Activated T-cell treated with anti-CD3 and anti-CD28 coated beads, Interleukin-2, amount 50 U/mL, for 24 hours (primary cell): ENCODE measurements around the gene MAPK7.

Source experiments
- DNase-seq: peaks from one replicate; pipeline ENCODE4 v3.0.0-alpha.2; 2020
- H3K27ac Mint-ChIP-seq: 2 replicates; pipeline ENCODE4 v1.8.0; 2020; ENCODE audit warnings: mild to moderate bottlenecking, mixed read lengths
- H3K27me3 Mint-ChIP-seq: 2 replicates; pipeline ENCODE4 v1.8.0; 2020; ENCODE audit warnings: mixed read lengths
- H3K36me3 Mint-ChIP-seq: 2 replicates; pipeline ENCODE4 v1.8.0; 2020; ENCODE audit warnings: low read depth, mixed read lengths
- H3K4me1 Mint-ChIP-seq: 2 replicates; pipeline ENCODE4 v1.8.0; 2020; ENCODE audit warnings: low read depth, mixed read lengths
- H3K4me3 Mint-ChIP-seq: 2 replicates; pipeline ENCODE4 v1.8.0; 2020; ENCODE audit warnings: mild to moderate bottlenecking, moderate library complexity, mixed read lengths
- H3K9me3 Mint-ChIP-seq: 2 replicates; pipeline ENCODE4 v1.8.0; 2020; ENCODE audit warnings: mixed read lengths

MAPK7 gene

DNA sequence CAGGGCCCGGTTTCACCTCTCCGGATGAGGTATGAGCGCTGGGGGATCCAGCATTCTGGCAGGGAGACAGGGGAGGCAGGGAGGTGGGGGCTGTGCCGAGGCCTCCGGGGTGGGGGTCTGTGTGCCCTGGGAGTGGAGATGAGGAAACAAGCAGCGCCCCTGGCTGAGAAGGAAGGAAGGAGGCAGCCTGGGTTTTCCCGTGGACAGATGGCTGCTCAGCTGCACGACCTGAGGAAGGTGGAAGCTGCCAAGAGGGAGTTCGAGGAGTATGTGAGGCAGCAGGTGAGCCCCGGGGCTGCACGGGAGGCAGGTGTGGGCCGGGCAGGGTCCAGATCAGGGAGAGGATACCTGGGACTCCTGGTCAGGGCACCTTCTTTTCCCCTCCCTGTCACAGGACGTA lies 37.0 kb downstream of the MAPK7 start:
- Mint-ChIP-seq H3K4me1 (peaks cover 7% of the 10 kb centered on the region), H3K36me3 (no peaks in the 10 kb centered on the region), H3K4me3 (no peak overlapping the region), H3K27ac (no peak overlapping the region), H3K27me3 (no peaks in the 10 kb centered on the region), H3K9me3 (no peaks in the 10 kb centered on the region)
- DNase-seq, result no peak

GRCh38 chr17:19415806-19416775 lies 37.8 kb downstream of the MAPK7 start:
- no peak overlapping the region for H3K4me3 Mint-ChIP-seq
- H3K27me3 Mint-ChIP-seq, result no peaks in the 10 kb centered on the region
- H3K36me3 Mint-ChIP-seq, result no peaks in the 10 kb centered on the region
- peaks cover 7% of the 10 kb centered on the region for H3K4me1 Mint-ChIP-seq
- DNase-seq, result no peak
- no peaks in the 10 kb centered on the region for H3K9me3 Mint-ChIP-seq
- no peak overlapping the region for H3K27ac Mint-ChIP-seq

DNA sequence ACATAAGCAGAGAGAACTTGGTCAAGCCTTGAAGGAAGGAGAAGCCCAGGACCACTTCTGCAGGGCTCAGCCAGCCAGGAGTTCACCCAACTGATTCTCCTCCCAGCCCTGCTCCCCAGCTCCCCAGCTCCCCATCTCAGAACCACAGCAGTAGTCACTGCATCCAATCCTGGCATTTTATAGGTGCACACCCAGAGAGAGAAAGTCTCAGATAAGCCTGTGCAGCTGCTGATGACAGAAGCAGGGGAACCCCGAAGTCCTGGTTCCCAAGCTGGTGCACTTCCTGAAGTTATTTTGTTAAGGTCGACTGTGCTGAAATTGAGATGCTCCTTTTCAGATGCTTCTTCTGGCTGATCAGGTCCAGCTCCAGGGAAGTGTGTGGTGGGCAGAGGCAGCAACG lies 39.3 kb downstream of the MAPK7 start:
- H3K27me3 Mint-ChIP-seq, result no peaks in the 10 kb centered on the region
- no peaks in the 10 kb centered on the region for H3K9me3 Mint-ChIP-seq
- no peak overlapping the region for H3K27ac Mint-ChIP-seq
- no peaks in the 10 kb centered on the region for H3K36me3 Mint-ChIP-seq
- peaks cover 7% of the 10 kb centered on the region for H3K4me1 Mint-ChIP-seq
- DNase-seq, result no peak
- no peak overlapping the region for H3K4me3 Mint-ChIP-seq

- Mint-ChIP-seq H3K36me3 (no peaks in the 10 kb centered on the region), H3K9me3 (no peaks in the 10 kb centered on the region), H3K4me1 (peaks cover 7% of the 10 kb centered on the region), H3K27ac (no peak overlapping the region), H3K4me3 (no peak overlapping the region), H3K27me3 (no peaks in the 10 kb centered on the region)
- no peak for DNase-seq
Measured at GRCh38 chr17:19418251-19418992, 40.1 kb downstream of the MAPK7 start.

- no peaks in the 10 kb centered on the region for H3K27me3 Mint-ChIP-seq
- DNase-seq, result no peak
- no peaks in the 10 kb centered on the region for H3K9me3 Mint-ChIP-seq
- no peak overlapping the region for H3K4me3 Mint-ChIP-seq
- no peaks in the 10 kb centered on the region for H3K36me3 Mint-ChIP-seq
- no peak overlapping the region for H3K27ac Mint-ChIP-seq
- H3K4me1 Mint-ChIP-seq, result peaks cover 7% of the 10 kb centered on the region
Measured at GRCh38 chr17:19421219-19421618, 42.9 kb downstream of the MAPK7 start.

GRCh38 chr17:19421926-19422325 lies 43.6 kb downstream of the MAPK7 start:
- H3K4me3 Mint-ChIP-seq, result no peak overlapping the region
- peaks cover 7% of the 10 kb centered on the region for H3K4me1 Mint-ChIP-seq
- no peak overlapping the region for H3K27ac Mint-ChIP-seq
- DNase-seq, result no peak
- no peaks in the 10 kb centered on the region for H3K27me3 Mint-ChIP-seq
- H3K9me3 Mint-ChIP-seq, result no peaks in the 10 kb centered on the region
- no peaks in the 10 kb centered on the region for H3K36me3 Mint-ChIP-seq

DNA sequence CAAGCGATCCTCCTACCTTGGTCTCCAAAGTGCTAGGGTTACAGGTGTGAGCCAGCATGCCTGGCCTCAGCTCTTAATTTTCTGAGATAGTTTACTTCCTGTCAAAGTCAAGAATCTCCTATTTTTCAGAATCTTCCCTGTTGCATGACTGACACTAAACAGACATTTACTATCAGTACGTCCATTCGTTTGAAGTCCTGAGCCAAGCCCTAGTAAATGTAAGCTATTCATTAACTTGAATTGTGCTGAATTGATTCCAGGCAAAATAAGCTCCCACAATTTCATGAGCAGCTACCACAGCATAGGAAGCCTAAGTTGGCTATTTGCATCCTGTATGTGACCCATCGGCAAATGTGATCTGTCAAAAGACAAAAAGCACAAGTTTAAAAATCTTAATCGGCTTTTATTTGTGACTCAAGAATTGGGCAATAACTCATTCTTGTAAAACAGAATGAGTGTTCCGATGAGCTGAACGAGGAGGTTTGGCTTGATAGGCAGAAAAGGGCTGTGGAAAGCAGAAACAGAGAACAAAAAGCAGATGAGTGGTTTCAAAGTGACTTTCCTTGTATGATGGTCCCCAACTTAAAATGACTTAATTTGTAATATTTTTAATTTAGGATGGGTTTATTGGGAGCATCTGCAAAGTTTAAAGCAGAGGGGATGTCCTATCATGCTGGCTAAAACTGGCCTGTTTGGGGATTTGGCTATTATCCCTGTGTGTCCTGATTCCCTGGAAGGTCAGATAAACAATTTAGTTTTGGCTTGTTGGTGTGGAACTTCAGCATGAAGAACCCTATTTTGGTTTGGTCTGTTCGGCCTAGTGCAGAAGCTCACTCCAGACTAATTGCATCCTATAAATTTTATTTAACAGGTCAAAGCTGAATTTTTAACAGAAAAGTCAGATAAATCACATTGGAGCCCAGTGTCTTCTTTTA lies 46.9 kb downstream of the MAPK7 start:
- H3K4me3 Mint-ChIP-seq, result no peak overlapping the region
- H3K27ac Mint-ChIP-seq, result no peak overlapping the region
- no peaks in the 10 kb centered on the region for H3K36me3 Mint-ChIP-seq
- H3K27me3 Mint-ChIP-seq, result no peaks in the 10 kb centered on the region
- H3K9me3 Mint-ChIP-seq, result no peaks in the 10 kb centered on the region
- DNase-seq, result no peak
- no peaks in the 10 kb centered on the region for H3K4me1 Mint-ChIP-seq

GRCh38 chr17:19426631-19427030 lies 48.3 kb downstream of the MAPK7 start:
- no peaks in the 10 kb centered on the region for H3K4me1 Mint-ChIP-seq
- DNase-seq, result no peak
- H3K4me3 Mint-ChIP-seq, result no peak overlapping the region
- H3K27me3 Mint-ChIP-seq, result no peaks in the 10 kb centered on the region
- H3K36me3 Mint-ChIP-seq, result no peaks in the 10 kb centered on the region
- H3K9me3 Mint-ChIP-seq, result no peaks in the 10 kb centered on the region
- H3K27ac Mint-ChIP-seq, result no peak overlapping the region

DNA sequence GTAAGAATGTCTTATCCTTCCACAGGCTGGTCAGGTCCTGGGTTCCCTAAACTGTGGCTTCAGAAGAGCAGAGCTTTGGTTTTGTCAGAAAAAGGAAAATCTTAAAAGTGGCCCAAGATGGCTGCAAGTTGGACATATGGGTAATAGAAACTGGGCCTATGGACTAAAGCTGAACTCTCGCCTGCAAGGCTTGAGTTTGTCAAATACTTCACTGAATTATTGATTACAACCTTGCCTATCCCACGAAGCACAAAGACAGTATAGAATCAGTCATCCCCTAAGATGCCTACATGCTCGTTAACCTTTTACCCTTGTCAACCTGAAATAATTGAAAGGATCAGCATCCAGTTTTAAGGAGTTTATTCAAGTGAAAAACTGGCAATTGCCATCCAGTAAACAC lies 53.4 kb downstream of the MAPK7 start:
- no peaks in the 10 kb centered on the region for H3K36me3 Mint-ChIP-seq
- no peak for DNase-seq
- no peaks in the 10 kb centered on the region for H3K27me3 Mint-ChIP-seq
- H3K9me3 Mint-ChIP-seq, result no peaks in the 10 kb centered on the region
- no peak overlapping the region for H3K27ac Mint-ChIP-seq
- H3K4me1 Mint-ChIP-seq, result no peaks in the 10 kb centered on the region
- H3K4me3 Mint-ChIP-seq, result no peak overlapping the region
